ENCODE measurements around the gene MAP4K5.

The MAP4K5 gene

GRCh38 chr14:50469982-50470381 lies 62.4 kb downstream of the MAP4K5 start:
- H3K4me1 Mint-ChIP-seq = no peaks in the 10 kb centered on the region
- TF ChIP-seq CTCF (IDR thresholded peaks at IDR 0.05) = no peak
- DNase-seq = no peak
- no peak overlapping the region for H3K27ac Mint-ChIP-seq
- H3K36me3 Mint-ChIP-seq (ENCODE audit: low read depth) = peaks cover 83% of the 10 kb centered on the region
- H3K9me3 Mint-ChIP-seq = peaks cover 34% of the 10 kb centered on the region
- no peak overlapping the region for H3K4me3 Mint-ChIP-seq
- H3K27me3 Mint-ChIP-seq (ENCODE audit: low read depth, poor library complexity) = peaks cover 3% of the 10 kb centered on the region

GRCh38 chr14:50462111-50462510 lies 70.3 kb downstream of the MAP4K5 start:
- Mint-ChIP-seq H3K27ac (no peak overlapping the region), H3K36me3 (ENCODE audit: low read depth) (peaks cover 32% of the 10 kb centered on the region), H3K4me3 (no peak overlapping the region), H3K4me1 (no peaks in the 10 kb centered on the region), H3K27me3 (ENCODE audit: low read depth, poor library complexity) (no peaks in the 10 kb centered on the region), H3K9me3 (no peaks in the 10 kb centered on the region)
- DNase-seq = no peak
- no peak for TF ChIP-seq CTCF (IDR thresholded peaks at IDR 0.05)

- H3K9me3 Mint-ChIP-seq = peaks cover 11% of the 10 kb centered on the region
- H3K4me1 Mint-ChIP-seq = no peaks in the 10 kb centered on the region
- peaks cover under 1% of the 10 kb centered on the region for H3K36me3 Mint-ChIP-seq (ENCODE audit: low read depth)
Observed at GRCh38 chr14:50453869-50454268, 78.5 kb downstream of the MAP4K5 start.

GRCh38 chr14:50452979-50453705 lies 79.2 kb downstream of the MAP4K5 start:
- peaks cover 11% of the 10 kb centered on the region for H3K9me3 Mint-ChIP-seq
- no peak for TF ChIP-seq CTCF (IDR thresholded peaks at IDR 0.05)
- no peak for DNase-seq
- no peaks in the 10 kb centered on the region for H3K27me3 Mint-ChIP-seq (ENCODE audit: low read depth, poor library complexity)
- H3K27ac Mint-ChIP-seq = no peak overlapping the region
- peaks cover 5% of the 10 kb centered on the region for H3K36me3 Mint-ChIP-seq (ENCODE audit: low read depth)
- H3K4me3 Mint-ChIP-seq = no peak overlapping the region
- no peaks in the 10 kb centered on the region for H3K4me1 Mint-ChIP-seq

More at GRCh38 chr14:50453869-50454268, 78.5 kb downstream of the MAP4K5 start:
- Mint-ChIP-seq H3K4me3 (no peak overlapping the region), H3K27ac (no peak overlapping the region), H3K27me3 (ENCODE audit: low read depth, poor library complexity) (no peaks in the 10 kb centered on the region)
- TF ChIP-seq CTCF (IDR thresholded peaks at IDR 0.05) = no peak
- DNase-seq = no peak

GRCh38 chr14:50452296-50452695 lies 80.1 kb downstream of the MAP4K5 start:
- Mint-ChIP-seq H3K36me3 (ENCODE audit: low read depth) (peaks cover 9% of the 10 kb centered on the region), H3K4me3 (no peak overlapping the region), H3K4me1 (no peaks in the 10 kb centered on the region), H3K27ac (no peak overlapping the region), H3K9me3 (peaks cover 11% of the 10 kb centered on the region), H3K27me3 (ENCODE audit: low read depth, poor library complexity) (no peaks in the 10 kb centered on the region)
- no peak for DNase-seq
- no peak for TF ChIP-seq CTCF (IDR thresholded peaks at IDR 0.05)

GRCh38 chr14:50451854-50452253 lies 80.5 kb downstream of the MAP4K5 start:
- peaks cover 11% of the 10 kb centered on the region for H3K9me3 Mint-ChIP-seq
- H3K4me1 Mint-ChIP-seq = no peaks in the 10 kb centered on the region
- H3K27me3 Mint-ChIP-seq (ENCODE audit: low read depth, poor library complexity) = no peaks in the 10 kb centered on the region
- no peak overlapping the region for H3K27ac Mint-ChIP-seq
- H3K4me3 Mint-ChIP-seq = no peak overlapping the region
- H3K36me3 Mint-ChIP-seq (ENCODE audit: low read depth) = peaks cover 10% of the 10 kb centered on the region
- DNase-seq = no peak
- TF ChIP-seq CTCF (IDR thresholded peaks at IDR 0.05) = no peak

All from nephron progenitor cell (in vitro differentiated cells).